SK-MEL-5 (cell line): ENCODE results near the gene ERO1B. TPM values are rescaled to one million over a fixed set of nuclear protein-coding genes. Genes with fewer than 3 reads are reported as not detected.
A peak's percentile ranks its signal among the peaks of the same experiment; 100 is the strongest.

Experiments used
- DNase-seq: peaks from one replicate; pipeline ENCODE4 v3.0.0-alpha.2; 2016; ENCODE audit warnings: low read depth, low spot score
- in situ Hi-C: cut with HindIII; loops from 2 replicates; pipeline ENCODE4 v1.10.0; 2016; ENCODE audit warnings: low sequenced_read_pairs, high pct_unique_total_duplicates, low pct_unique_long_range_greater_than_20kb
- total RNA-seq: library from RNA; depleted of rRNA; stranded (reverse); fragments of >200 nt; shearing (Covaris generic); gene quantifications from 2 replicates; pipeline ENCODE4 v1.2.3, GENCODE V29; 2014

ERO1B gene
- total RNA-seq, 1 experiment from 2014 or later = 7.7 TPM

GRCh38 chr1:236269439-236269838 is 12.3 kb downstream of the ERO1B start:
- in situ Hi-C loops = loop anchor here (10.0 kb wide), 1 partner anchor 55 kb away; no protein-coding TSS in a partner anchor
- no peak for DNase-seq

GRCh38 chr1:236261898-236262297 is 19.9 kb downstream of the ERO1B start:
- DNase-seq = no peak
- in situ Hi-C loops = loop anchor here (10.0 kb wide), 1 partner anchor 47 kb away; no protein-coding TSS in a partner anchor

- in situ Hi-C loops = loop anchor here (10.0 kb wide), 1 partner anchor 46 kb away; no protein-coding TSS in a partner anchor
- DNase-seq = no peak
Measured at GRCh38 chr1:236261033-236261432, 20.7 kb downstream of the ERO1B start.

- in situ Hi-C loops = no loop called here
Measured at GRCh38 chr1:236259043-236259442, 22.7 kb downstream of the ERO1B start.

GRCh38 chr1:236258114-236258622 is 23.6 kb downstream of the ERO1B start:
- DNase-seq = no peak
- in situ Hi-C loops = no loop called here

More at GRCh38 chr1:236259043-236259442, 22.7 kb downstream of the ERO1B start:
- DNase-seq = no peak

GRCh38 chr1:236257216-236257615 is 24.5 kb downstream of the ERO1B start:
- in situ Hi-C loops = no loop called here
- DNase-seq = no peak

GRCh38 chr1:236253918-236254637 is 27.7 kb downstream of the ERO1B start:
- no peak for DNase-seq

GRCh38 chr1:236253119-236253518 is 28.6 kb downstream of the ERO1B start:
- in situ Hi-C loops = no loop called here
- no peak for DNase-seq

More at GRCh38 chr1:236253918-236254637, 27.7 kb downstream of the ERO1B start:
- in situ Hi-C loops = no loop called here

- DNase-seq = no peak
- in situ Hi-C loops = no loop called here
Measured at GRCh38 chr1:236251587-236251986, 30.2 kb downstream of the ERO1B start.

GRCh38 chr1:236247286-236247685 is 34.5 kb downstream of the ERO1B start:
- in situ Hi-C loops = no loop called here
- no peak for DNase-seq

- no peak for DNase-seq
- in situ Hi-C loops = no loop called here
Measured at GRCh38 chr1:236242568-236242967, 39.2 kb downstream of the ERO1B start.

GRCh38 chr1:236240675-236241074 is 41.1 kb downstream of the ERO1B start:
- in situ Hi-C loops = no loop called here
- DNase-seq = no peak

- DNase-seq = no peak
- in situ Hi-C loops = no loop called here
Measured at GRCh38 chr1:236239092-236239585, 42.6 kb downstream of the ERO1B start.

- DNase-seq = no peak
- in situ Hi-C loops = no loop called here
Measured at GRCh38 chr1:236235116-236235515, 46.6 kb downstream of the ERO1B start.

GRCh38 chr1:236228411-236228810 is 53.3 kb downstream of the ERO1B start:
- in situ Hi-C loops = no loop called here
- DNase-seq = no peak

- DNase-seq = no peak
- in situ Hi-C loops = no loop called here
Measured at GRCh38 chr1:236222632-236223031, 59.1 kb downstream of the ERO1B start.

GRCh38 chr1:236220473-236220872 is 61.3 kb downstream of the ERO1B start:
- in situ Hi-C loops = no loop called here
- DNase-seq = no peak

GRCh38 chr1:236214761-236215160 is 67.0 kb downstream of the ERO1B start:
- in situ Hi-C loops = loop anchor here (10.0 kb wide), 1 partner anchor 50 kb away; no protein-coding TSS in a partner anchor

GRCh38 chr1:236213534-236213933 is 68.2 kb downstream of the ERO1B start:
- in situ Hi-C loops = loop anchor here (10.0 kb wide), 1 partner anchor 51 kb away; no protein-coding TSS in a partner anchor

More at GRCh38 chr1:236214761-236215160, 67.0 kb downstream of the ERO1B start:
- DNase-seq = peak; percentile 4

More at GRCh38 chr1:236213534-236213933, 68.2 kb downstream of the ERO1B start:
- no peak for DNase-seq
